RWPE1 (cell line): Measurements from ENCODE around the gene ATXN1.
"Not testable (repeated sequence)": the region's sequence is repeated elsewhere in the genome, so short reads cannot be mapped to it uniquely, and the experiment has no call there.

ENCODE experiments used
- CTCF ChIA-PET: fragments of 350-600 bp; sonication (Branson Sonifier 250); formaldehyde crosslinking; extraction: SDS; loops from one replicate; lab custom pipeline; 2021; lab: Yijun Ruan, JAX
- POLR2A ChIA-PET: fragments of 400-600 bp; formaldehyde crosslinking; extraction: SDS; loops from one replicate; lab custom pipeline; 2020; ENCODE audit warnings: antibody characterized with exemption; ENCODE audit not compliant: low non-redundant PET; lab: Yijun Ruan, JAX
- DNase-seq: peaks from one replicate; pipeline ENCODE4 v3.0.0; 2012; ENCODE audit warnings: low spot score
- H3K27ac ChIP-seq: fragments of 450-650 bp; 2 replicates; pipeline ENCODE4 v1.5.1; 2017
- TF ChIP-seq, protein P1 (sequence below): fragments of 450-650 bp; conservative IDR thresholded peaks from 2 replicates; pipeline ENCODE4 v1.5.1; 2017; ENCODE audit warnings: low read depth, mild to moderate bottlenecking

Gene ATXN1

GRCh38 chr6:16470502-16471221 is 290.6 kb downstream of the ATXN1 start:
- ChIA-PET CTCF (interaction anchor here (0.7 kb wide), 1 partner anchor 252 kb away, joined by 3 read pairs; no protein-coding TSS in a partner anchor), POLR2A (no interaction called here)
- TF ChIP-seq, protein P1, sequence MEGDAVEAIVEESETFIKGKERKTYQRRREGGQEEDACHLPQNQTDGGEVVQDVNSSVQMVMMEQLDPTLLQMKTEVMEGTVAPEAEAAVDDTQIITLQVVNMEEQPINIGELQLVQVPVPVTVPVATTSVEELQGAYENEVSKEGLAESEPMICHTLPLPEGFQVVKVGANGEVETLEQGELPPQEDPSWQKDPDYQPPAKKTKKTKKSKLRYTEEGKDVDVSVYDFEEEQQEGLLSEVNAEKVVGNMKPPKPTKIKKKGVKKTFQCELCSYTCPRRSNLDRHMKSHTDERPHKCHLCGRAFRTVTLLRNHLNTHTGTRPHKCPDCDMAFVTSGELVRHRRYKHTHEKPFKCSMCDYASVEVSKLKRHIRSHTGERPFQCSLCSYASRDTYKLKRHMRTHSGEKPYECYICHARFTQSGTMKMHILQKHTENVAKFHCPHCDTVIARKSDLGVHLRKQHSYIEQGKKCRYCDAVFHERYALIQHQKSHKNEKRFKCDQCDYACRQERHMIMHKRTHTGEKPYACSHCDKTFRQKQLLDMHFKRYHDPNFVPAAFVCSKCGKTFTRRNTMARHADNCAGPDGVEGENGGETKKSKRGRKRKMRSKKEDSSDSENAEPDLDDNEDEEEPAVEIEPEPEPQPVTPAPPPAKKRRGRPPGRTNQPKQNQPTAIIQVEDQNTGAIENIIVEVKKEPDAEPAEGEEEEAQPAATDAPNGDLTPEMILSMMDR: no peak
- no peak for DNase-seq
- H3K27ac ChIP-seq: no peak overlapping the region

DNA sequence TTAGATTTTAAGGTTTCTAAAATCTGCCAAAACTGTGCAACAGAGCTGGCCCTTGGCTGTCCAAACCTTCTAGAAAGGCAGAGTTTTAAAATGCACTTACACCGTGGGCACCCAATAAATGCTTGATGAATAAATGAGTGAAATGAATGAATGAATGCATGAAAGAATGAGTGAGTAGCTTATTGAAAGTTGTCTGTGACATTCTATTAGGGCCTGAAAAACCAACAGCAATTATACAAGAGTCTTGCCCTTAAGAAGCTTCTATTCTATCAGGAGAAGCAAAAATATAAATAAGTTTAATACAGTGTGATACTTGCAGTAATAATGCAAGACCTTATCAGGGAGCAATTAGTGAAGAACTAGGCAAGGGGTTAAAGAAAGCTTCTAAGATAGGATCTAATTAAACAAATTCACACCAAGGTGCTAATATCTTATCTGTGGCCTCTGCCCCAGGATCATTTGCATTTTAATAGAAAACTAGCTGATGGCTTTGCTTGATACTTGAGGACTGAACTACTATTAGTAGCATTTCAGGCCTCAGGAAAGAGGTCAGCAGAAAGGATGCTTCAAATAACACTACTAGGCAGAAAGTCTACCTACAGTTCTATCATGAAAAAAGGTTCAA is 292.2 kb downstream of the ATXN1 start:
- TF ChIP-seq, protein P1: no peak
- POLR2A ChIA-PET: no interaction called here
- CTCF ChIA-PET: no interaction called here
- DNase-seq: no peak
- H3K27ac ChIP-seq: no peak overlapping the region

DNA sequence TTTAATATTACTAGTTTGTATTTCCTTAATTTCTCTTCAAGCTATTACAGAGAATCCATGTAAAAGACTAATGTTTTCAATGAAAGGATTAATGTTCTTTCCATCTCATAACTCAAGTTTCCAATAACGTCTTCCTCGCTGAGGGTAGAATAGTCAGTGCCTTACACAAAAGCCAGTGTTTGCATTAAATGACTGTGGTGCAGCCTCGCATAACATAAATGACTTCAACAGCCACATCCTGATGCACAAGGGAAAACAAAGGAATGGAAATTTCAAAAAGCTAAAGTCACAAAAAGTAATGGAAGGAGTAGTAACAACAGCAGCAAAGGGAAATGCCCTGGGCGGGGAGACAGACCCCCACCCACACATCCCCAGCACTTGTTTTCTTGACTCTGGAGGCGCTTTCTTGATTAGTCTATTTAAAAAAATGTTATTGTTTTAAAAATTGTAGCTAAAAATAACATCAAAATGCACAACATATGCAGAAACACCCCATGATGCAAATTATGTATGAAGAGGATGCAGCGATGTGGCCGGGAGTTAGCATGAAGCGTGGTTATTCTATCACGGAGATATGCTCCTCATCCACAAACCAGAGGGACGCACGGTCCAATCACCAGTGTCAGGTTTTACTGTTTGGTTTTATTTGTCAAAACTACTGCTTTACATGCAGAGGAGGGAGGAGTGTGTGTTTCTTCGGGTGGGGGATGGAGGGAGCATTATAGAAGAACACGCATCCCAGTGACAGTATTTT is 294.3 kb downstream of the ATXN1 start:
- ChIA-PET CTCF (no interaction called here), POLR2A (no interaction called here)
- TF ChIP-seq, protein P1: no peak
- DNase-seq: no peak
- no peak overlapping the region for H3K27ac ChIP-seq

GRCh38 chr6:16464045-16464444 is 297.2 kb downstream of the ATXN1 start:
- CTCF ChIA-PET: interaction anchor here (0.6 to 0.7 kb wide), 3 partner anchors 15 to 594 kb away, joined by 3 to 6 read pairs (median 4); no protein-coding TSS in a partner anchor
- DNase-seq: no peak
- TF ChIP-seq, protein P1: no peak
- H3K27ac ChIP-seq: no peak overlapping the region
- POLR2A ChIA-PET: no interaction called here

DNA sequence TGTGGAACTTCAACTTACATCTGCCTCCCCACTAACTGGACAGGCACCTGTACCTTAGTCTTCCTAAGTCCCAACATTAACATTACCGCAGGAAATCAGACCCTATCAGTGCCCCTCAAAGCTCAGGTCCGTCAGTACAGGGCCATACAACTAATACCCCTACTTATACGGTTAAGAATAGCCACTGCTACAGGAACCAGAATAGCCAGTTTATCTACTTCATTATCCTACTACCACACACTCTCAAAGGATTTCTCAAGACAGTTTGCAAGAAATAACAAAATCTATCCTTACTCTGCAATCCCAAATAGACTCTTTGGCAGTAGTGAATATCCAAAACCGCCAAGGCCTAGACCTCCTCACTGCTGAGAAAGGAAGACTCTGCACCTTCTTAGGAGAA is 298.0 kb downstream of the ATXN1 start:
- POLR2A ChIA-PET: not testable (repeated sequence)

DNA sequence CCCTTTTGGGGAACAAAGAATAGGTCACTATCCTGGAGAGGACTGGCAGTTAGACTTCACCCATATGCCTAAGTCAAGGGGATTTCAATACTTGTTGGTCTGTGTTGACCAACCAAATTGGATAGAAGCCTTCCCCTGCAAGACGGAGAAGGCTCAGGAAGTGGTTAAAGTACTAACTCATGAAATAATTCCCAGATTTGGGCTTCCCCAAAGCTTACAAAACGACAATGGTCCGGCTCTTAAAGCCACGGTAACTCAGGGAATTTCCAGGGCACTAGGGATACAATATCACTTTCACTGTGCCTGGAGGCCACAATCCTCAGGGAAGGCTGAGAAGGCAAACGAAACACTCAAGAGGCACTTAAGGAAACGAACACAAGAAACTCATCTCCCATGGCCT is 299.8 kb downstream of the ATXN1 start:
- ChIA-PET CTCF (no interaction called here), POLR2A (no interaction called here)
- H3K27ac ChIP-seq: no peak overlapping the region
- DNase-seq: no peak
- TF ChIP-seq, protein P1: no peak

More for the DNA sequence above, 298.0 kb downstream of the ATXN1 start:
- DNase-seq, CTCF ChIA-PET, H3K27ac ChIP-seq: not testable (repeated sequence)

DNA sequence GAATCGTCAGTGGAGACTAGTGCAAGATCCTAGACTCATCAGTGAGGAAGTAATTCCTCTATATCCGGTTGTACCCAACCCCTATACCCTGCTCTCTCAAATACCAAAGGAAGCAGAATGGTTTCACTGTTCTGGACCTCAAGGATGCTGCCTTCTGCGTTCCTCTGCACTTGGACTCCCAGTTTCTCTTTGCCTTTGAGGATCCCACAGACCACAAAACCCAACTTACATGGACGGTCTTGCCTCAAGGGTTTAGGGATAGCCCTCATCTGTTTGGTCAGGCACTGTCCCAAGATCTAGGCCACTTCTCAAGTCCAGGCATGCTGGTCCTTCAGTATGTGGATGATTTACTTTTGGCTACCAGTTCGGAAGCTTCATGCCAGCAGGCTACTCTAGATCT is 301.8 kb downstream of the ATXN1 start:
- POLR2A ChIA-PET, DNase-seq, H3K27ac ChIP-seq, CTCF ChIA-PET: not testable (repeated sequence)
